ENCODE measurements around the gene ARHGAP40. TPM values are rescaled to one million over a fixed set of nuclear protein-coding genes. Genes with fewer than 3 reads are reported as not detected.
A peak's percentile ranks its signal among the peaks of the same experiment; 100 is the strongest.

Gene ARHGAP40
- total and polyA plus RNA-seq, 2 of the 13 experiments (the other 11 are each of a cell fraction or from before 2014, with no cell fraction given), result 0.75 to 2.1 TPM

DNA sequence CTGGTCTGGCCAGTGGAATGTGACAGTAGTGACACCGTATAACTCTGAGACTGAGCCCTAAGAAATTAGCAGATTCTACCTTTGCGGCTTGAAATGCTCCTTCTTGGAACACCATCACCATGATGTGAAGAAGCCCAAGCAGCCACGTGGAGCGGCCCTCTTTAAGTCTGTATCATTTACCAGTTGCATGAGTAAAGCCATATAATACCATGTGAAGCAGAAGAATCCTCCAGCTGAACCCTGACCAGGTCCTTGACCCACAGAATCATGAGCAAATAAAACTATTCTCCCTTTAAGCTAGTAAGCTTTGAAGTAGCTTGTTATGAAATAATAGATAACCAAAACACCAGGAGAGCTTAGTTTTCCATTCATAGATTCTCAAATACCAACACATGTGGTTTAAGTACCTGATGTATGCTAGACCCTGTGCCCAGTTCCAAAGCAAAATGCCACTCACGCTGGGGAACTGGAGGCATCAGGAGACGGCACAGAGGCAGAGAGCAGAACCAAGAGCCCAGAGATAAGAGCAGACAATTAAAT lies 65.9 kb downstream of the ARHGAP40 start (continued):
- TF ChIP-seq, protein P1, sequence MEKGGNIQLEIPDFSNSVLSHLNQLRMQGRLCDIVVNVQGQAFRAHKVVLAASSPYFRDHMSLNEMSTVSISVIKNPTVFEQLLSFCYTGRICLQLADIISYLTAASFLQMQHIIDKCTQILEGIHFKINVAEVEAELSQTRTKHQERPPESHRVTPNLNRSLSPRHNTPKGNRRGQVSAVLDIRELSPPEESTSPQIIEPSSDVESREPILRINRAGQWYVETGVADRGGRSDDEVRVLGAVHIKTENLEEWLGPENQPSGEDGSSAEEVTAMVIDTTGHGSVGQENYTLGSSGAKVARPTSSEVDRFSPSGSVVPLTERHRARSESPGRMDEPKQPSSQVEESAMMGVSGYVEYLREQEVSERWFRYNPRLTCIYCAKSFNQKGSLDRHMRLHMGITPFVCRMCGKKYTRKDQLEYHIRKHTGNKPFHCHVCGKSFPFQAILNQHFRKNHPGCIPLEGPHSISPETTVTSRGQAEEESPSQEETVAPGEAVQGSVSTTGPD (CRISPR knock-in tag; IDR thresholded peaks at IDR 0.05), result peak; percentile 81
- TF ChIP-seq ZFP36L2 (CRISPR knock-in tag; IDR thresholded peaks at IDR 0.05) (no peak), ZNF230 (CRISPR knock-in tag; IDR thresholded peaks at IDR 0.05) (no peak), STAT5B (CRISPR knock-in tag; IDR thresholded peaks at IDR 0.05) (no peak), ZNF549 (CRISPR knock-in tag; IDR thresholded peaks at IDR 0.05) (no peak), ZNF724P (CRISPR knock-in tag; IDR thresholded peaks at IDR 0.05; ENCODE audit: borderline replicate concordance) (no peak), RXRA (CRISPR knock-in tag; IDR thresholded peaks at IDR 0.05) (peak; percentile 64; the same call in 1 of the 2 replicates), SNAPC2 (CRISPR knock-in tag; IDR thresholded peaks at IDR 0.05) (peak; percentile 71; the same call in 1 of the 2 replicates), ZNF431 (CRISPR knock-in tag; IDR thresholded peaks at IDR 0.05; ENCODE audit: borderline replicate concordance, low read depth) (no peak), ZNF136 (CRISPR knock-in tag; IDR thresholded peaks at IDR 0.05; ENCODE audit: low read depth) (no peak), MYPOP (CRISPR knock-in tag; IDR thresholded peaks at IDR 0.05) (no peak), BRF2 (CRISPR knock-in tag; IDR thresholded peaks at IDR 0.05) (peak; percentile 58; the same call in 1 of the 2 replicates), KLF11 (CRISPR knock-in tag; IDR thresholded peaks at IDR 0.05) (peak; percentile 71; the same call in 1 of the 2 replicates), ZNF678 (CRISPR knock-in tag; IDR thresholded peaks at IDR 0.05) (no peak), ELF1 (CRISPR knock-in tag; IDR thresholded peaks at IDR 0.05) (no peak), ZNF672 (CRISPR knock-in tag; IDR thresholded peaks at IDR 0.05) (no peak), PRDM10 (CRISPR knock-in tag; IDR thresholded peaks at IDR 0.05; ENCODE audit: low read depth) (no peak), ZNF10 (CRISPR knock-in tag; IDR thresholded peaks at IDR 0.05; ENCODE audit: borderline replicate concordance, low read depth) (no peak), WIZ (CRISPR knock-in tag; IDR thresholded peaks at IDR 0.05) (0 out of 2 replicates have a peak, but pooled peaks have one; percentile 11), ZNF543 (CRISPR knock-in tag; IDR thresholded peaks at IDR 0.05) (peak; percentile 68; the same call in 1 of the 2 replicates), MTA3 (CRISPR knock-in tag; IDR thresholded peaks at IDR 0.05) (no peak)
- TF ChIP-seq, protein P2, sequence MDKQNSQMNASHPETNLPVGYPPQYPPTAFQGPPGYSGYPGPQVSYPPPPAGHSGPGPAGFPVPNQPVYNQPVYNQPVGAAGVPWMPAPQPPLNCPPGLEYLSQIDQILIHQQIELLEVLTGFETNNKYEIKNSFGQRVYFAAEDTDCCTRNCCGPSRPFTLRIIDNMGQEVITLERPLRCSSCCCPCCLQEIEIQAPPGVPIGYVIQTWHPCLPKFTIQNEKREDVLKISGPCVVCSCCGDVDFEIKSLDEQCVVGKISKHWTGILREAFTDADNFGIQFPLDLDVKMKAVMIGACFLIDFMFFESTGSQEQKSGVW (CRISPR knock-in tag; IDR thresholded peaks at IDR 0.05; ENCODE audit: borderline replicate concordance), result no peak
- TF ChIP-seq, protein P3, sequence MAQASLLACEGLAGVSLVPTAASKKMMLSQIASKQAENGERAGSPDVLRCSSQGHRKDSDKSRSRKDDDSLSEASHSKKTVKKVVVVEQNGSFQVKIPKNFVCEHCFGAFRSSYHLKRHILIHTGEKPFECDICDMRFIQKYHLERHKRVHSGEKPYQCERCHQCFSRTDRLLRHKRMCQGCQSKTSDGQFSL (CRISPR knock-in tag; IDR thresholded peaks at IDR 0.05), result no peak
